CD4-positive, alpha-beta T cell treated with Interleukin-2 at 100 ng/mL for 4 hours (primary cell): ENCODE measurements around the gene SCN4A.

Experiments
- DNase-seq: peaks from one replicate; pipeline ENCODE4 v3.0.0-alpha.2; 2020; ENCODE audit warnings: low spot score

Gene SCN4A

GRCh38 chr17:63955232-63955631 lies 17.5 kb downstream of the SCN4A start:
- no peak for DNase-seq

DNA sequence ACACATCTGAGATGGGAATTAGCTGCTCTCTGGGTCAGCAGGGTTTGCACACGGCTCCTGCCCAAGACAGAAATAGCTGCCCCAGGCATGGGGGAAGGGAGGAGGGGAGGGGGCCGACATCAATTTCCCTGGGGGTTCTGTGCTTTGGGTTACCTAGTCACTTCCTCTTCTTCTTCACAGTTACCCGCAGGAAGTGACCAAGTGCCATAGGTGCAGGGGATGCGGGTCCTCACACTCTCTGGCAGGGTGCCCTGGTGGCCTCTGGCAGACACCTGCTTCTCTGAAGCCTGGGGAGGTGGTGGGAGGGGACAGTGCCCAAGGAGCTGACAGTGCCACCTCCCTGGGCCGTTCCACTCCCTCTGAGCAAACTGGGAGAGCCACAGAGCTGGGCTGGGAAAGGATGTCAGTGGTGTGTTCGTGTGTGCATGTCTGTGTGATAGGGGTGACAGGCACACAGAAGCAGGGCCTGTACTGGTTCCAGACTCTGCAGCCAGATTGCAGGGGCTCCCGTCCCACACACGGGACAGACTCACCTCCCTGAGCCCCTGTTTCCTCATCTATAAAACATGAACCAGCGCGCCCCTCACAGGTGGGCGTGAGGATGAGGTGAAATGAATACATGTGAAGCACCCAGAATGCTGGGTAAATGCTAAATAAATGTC lies 18.2 kb downstream of the SCN4A start:
- DNase-seq = peak; percentile 24

DNA sequence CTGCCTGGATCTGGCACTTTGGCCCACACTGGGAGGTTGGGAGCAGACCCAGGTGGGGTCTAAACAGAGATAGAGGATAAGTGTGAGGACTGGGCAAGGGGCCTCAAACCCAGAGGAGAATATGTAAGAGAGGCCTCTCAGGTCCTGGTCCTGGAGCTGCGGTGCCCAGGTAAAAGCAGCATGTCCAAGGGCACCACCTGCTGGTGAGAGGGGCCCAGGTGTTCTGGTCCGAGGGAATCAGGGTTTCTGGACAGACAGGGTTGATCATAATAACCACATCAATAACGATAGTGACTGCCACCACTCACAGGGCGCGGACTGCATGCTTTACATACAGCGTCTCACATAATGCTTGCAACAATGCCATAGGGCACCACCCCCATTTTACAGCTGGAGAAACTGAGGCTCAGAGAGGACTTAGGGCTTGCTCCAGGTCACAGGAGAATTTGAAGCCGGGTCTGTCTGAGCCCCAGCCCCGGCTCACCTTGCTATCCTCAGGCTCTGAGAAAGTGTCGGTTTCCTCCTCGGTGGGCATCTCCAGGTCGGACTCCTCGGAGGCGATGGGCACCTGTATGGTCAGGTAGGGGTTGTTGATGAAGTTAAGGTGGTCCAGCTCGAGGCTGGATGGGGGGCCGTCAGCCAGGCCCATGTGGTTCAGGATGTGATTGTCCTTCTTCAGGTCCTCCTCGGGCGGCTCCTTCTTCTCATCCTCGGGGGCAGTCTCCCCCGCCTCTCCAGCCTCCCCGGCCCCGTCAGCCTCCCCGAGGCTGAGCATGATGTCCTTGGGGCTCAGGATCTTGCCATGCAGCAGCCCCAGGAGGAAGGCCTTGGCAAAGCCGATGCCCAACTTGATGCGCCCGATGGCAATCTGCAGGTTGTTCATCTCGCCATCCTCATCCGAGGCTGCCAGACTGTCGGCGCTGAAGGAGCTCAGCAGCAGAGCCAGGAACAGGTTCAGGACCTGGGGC lies 21.5 kb downstream of the SCN4A start:
- peak; percentile 47 for DNase-seq

DNA sequence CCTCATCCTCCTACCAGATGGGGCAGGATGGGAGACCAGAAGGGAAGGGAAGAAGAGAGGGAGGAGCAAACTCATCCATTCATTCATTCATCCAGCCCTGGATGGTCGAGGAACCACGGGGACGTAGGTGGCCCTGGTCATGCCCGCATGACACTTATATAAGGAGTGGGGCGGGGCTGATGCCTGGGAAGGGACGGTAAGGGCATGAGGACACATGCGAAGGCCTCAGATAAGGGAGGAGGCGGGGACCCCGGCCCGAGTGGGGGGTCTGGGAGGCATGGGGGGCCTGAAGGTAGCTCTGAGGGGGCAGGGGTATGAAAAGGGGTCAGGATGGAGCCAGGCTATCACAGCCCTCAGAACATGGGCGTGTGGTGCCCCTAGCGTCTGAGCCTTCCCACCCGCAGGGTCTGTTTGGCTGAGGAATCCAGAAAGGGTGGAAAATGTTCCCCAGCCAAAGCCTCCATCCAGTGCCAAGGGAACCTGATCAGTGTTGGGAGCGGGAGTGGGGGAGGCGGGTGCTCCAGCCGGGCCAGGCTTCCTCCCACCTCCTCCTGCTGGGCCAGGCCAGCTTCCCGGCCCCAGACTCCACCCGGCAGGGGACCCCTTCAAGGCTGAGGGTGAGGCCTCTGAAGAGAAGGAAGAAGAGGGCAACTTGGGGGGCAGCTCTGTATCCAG lies 23.0 kb downstream of the SCN4A start:
- no peak for DNase-seq

GRCh38 chr17:63948521-63948920 lies 24.2 kb downstream of the SCN4A start:
- DNase-seq = no peak

GRCh38 chr17:63947711-63948330 lies 24.9 kb downstream of the SCN4A start:
- no peak for DNase-seq

DNA sequence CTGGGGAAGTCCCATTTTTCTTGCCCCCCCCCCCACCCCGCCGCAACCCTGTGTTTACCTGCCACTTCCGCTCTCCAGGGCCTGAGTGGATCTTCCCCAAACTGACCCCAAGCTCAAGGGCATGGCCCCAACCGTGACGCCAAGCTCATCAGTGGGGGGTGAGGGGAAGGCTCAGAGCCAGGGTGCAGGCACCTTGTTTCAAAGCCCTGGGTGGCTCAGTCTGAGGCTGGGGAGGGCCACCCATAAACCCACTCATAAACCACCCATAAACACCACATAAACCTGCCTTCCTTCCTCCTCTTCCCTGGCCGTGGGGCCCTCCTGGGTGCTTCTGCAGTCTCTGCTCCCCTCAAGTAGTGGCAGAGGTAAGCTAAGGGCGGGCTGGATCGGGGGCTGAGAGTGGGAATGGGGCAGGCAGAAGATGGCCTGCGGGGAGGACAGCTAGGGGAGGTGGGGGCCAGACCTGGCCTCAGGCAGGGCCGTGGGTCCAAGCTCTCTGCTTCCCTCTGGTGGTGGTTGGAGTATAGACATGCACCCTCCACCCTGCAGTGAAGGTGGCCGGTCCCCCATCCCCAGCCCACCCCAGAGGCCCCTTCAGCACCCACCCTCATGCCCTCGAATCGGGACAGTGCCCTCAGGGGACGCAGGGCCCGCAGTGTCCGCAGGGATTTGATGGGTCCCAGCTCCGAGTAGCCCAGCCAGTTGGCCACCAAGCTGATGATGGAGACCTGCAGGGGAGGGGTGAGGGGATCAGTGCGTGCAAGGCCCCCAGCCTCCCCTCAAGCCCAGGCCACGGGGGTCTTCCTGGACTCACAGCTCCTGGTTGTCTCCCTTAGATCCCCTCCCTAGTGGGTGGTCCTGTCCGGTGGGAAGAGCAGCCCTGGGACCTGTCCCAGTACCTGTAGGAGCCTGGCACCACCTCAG lies 26.0 kb downstream of the SCN4A start:
- DNase-seq = peak; percentile 66

GRCh38 chr17:63945784-63946439 lies 26.8 kb downstream of the SCN4A start:
- DNase-seq = no peak

GRCh38 chr17:63944736-63945499 lies 27.8 kb downstream of the SCN4A start:
- DNase-seq = no peak

DNA sequence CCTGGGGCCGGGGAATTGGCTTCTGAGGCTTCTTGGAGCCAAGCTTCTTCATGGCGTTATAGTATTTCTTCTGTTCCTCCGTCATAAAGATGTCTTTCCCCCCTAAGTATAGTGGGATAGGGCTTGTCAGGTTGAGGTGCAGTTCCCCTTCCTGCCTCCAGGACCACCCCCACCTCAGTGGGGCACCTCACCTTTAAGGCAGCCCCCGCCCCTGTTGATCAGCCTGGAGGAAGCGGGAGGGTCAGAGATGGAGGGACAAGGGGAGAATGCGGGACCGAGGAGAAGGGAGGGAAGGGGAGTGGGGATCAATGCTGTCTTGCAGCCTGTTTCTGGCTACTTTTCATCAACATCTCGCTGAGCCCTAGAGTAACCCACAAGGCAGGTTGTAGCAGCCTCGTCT lies 29.0 kb downstream of the SCN4A start:
- no peak for DNase-seq

DNA sequence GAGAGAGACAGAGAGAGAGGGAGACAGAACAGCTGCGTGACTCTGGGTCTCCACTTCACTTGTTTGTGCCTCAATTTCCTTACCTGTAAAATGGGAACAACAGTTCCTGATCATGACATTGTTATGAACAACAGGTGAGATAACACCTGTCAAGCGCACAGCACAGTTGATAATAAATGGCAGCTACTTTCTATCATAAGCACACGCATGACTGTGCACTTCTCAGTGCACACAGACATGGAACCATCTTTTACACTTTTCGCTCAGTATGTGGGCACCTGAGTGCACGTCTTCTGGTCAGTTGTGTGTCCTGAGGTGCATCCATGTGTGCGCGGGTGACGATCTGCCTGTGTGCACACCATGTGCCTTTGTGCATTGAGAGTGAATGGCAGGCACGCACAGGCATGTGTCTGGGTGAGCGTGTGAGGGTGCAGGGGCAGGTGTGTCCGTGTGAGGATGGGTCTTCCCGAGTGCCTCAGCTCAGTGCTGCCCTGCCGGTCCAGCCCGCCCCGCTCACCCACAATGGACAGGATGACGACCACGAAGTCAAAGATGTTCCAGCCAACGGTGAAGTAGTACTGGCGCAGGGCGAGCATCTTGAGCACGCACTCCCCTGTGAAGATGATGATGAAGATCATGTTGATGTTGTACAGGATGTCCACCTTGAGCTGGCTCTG lies 30.3 kb downstream of the SCN4A start:
- no peak for DNase-seq

- DNase-seq = no peak
These were observed 31.0 kb downstream of the SCN4A start for GRCh38 chr17:63941751-63942150.

DNA sequence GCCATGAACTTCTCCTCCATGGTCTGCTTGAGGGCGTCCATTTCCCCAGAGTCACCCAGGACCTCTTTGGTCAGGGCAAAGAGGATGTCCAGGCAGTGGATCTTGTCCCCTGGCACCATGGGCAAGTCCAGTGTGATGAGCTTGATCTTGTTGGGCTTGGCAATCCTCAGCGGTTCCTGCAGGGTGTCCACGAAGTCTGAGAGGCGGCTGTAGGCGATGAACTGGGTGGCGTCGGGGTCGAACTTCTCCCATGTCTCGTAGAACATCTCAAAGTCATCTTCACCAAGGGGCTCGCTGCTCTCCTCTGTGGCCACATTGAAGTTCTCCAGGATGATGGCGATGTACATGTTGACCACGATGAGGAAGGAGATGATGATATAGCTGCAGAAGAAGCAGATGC lies 31.6 kb downstream of the SCN4A start:
- DNase-seq = no peak

GRCh38 chr17:63940584-63940983 lies 32.1 kb downstream of the SCN4A start:
- no peak for DNase-seq

GRCh38 chr17:63939884-63940283 lies 32.8 kb downstream of the SCN4A start:
- no peak for DNase-seq

DNA sequence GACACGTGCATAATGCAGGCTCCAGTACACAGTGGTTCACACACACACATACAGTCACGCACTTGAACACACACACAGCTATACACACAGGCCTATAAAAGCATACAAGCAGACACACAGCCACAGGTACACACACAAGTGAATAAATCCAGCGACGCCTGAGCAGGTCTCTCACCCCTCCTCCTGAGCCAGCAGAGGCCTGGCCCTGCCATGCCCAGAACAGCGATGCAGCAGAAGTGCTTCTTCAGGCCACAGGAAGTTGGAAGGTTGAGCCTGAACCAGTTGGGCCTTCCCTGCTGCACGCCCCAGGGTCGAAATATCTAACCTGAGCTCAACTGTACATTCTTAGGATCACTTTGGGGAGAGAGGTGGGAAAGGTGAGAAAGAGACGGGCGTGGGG lies 33.3 kb downstream of the SCN4A start:
- no peak for DNase-seq

DNA sequence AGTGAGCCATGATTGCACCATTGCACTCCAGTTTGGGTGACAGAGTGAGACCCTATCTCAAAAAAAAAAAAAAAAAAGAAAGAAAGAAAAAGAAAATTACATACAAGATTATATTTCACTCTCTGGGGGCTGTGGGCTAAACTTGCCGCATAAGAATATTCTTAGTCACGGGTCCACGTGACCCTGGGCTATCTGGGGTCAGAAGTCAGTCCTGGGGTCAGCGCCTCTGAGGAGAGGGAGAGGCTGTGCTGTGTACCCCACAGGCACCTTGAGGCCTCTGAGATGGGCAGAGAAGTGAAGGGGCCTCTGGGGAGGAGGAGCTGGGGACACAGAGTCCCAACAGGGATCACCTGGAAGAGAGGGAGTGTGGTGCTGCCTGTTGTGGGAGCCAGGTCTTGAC lies 34.8 kb downstream of the SCN4A start:
- no peak for DNase-seq

DNA sequence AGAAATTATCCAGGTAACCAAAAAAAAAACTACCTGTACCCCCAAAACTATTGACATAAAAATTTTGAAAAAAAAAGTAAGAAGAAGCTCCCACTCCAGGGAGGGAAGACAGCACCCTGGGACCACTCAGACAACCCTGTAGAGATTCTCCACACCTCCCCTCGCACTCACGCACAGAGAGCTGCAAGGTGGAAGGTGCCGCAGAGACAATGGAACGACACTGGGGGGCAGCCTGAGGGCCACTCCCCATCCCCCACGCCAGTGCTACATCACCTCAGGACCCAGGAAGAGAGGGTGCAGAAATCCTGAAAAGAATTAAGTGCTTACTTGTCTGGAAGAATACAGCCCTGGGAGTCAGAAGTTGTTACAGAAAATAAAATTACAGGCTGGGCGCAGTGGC lies 35.4 kb downstream of the SCN4A start:
- DNase-seq = no peak
